ENCODE results near the gene UBE2H.
"Not testable (repeated sequence)": the region's sequence is repeated elsewhere in the genome, so short reads cannot be mapped to it uniquely, and the experiment has no call there.

UBE2H gene

GRCh38 chr7:129843978-129844840 lies 108.6 kb downstream of the UBE2H start:
- DNase-seq (ENCODE audit: low read depth in 2 of 2), result no peak

- DNase-seq (ENCODE audit: low read depth in 2 of 2), result no peak
These were observed 109.3 kb downstream of the UBE2H start for GRCh38 chr7:129843365-129843898.

DNA sequence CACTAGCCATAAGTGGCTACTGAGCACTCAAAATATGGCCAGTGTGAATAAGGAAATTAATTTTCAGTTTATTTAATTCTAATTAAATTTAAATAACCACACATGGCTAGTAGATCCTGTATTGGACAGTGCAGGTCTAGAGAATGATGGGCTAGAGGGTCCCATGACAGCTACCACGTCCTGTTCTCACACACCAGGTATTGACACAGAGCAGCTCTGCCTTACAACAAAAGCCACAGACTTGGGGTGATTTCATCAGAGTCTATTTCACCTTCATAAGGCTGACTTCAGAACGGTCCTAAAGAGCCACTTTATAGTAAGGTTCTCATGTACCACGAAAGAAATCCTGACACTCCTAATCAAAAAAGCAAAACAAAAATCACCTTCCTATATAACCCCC lies 111.3 kb downstream of the UBE2H start:
- no peak for DNase-seq (ENCODE audit: low read depth in 2 of 2)

DNA sequence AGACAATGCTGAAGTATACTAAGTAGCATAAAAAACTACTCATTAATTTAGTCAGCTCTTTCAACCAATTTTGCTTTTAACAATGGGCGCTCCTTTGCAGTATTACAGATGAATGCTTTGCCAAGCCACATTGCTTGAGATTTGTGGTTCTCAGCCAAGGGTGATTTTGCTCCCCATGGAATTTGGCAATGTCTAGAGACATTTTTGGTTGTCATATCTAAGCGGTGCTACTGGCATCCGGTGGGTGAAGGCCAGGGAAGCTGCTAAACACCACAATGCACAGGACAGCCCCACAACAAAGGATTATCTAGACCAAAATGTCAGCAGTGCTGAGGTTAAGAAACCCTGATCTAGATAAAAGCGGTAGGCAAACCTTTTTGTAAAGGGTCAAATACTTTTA lies 112.0 kb downstream of the UBE2H start:
- DNase-seq (ENCODE audit: low read depth in 2 of 2), result no peak

DNA sequence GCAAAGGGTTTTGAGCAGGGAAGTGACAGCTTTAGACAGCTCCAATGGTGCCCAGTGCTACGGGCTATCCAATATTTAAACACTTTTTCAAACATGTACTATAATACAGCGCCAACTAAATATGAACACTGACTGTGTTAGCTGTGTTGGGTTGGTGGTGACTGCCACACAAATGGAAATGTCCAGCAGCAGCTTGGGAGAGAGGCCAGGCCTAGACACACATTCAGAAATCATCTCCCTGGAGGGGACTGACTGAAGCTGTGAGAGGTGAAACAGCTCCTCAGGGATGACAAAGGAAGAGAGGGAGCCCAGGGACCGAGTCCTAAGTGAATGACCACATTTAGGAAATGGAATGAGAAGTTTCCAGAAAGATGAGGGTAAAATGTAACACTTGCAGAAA lies 115.8 kb downstream of the UBE2H start:
- DNase-seq (ENCODE audit: low read depth in 2 of 2), result no peak

DNA sequence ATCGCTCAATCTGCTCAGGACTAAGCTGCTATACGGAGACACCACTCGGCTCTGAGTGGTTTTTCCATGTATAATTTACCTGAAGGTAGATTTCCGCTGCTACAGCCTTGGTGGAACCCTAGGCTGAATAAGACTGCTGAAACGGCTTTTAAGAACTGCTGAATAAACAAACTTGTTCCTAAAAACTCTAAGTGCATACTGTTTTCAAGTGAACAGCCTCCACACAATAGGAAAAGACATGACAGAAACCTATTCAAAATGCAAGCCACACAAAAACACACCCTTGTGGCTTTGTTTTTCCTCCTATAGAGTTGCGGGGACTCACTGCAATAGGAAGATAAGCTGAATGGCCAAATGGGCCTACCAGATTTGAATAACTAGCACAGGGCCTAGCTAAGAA lies 117.2 kb downstream of the UBE2H start:
- DNase-seq (ENCODE audit: low read depth in 2 of 2), result no peak

- DNase-seq (ENCODE audit: low read depth in 2 of 2), result not testable (repeated sequence)
These were observed 119.4 kb downstream of the UBE2H start for GRCh38 chr7:129833353-129833752.

DNA sequence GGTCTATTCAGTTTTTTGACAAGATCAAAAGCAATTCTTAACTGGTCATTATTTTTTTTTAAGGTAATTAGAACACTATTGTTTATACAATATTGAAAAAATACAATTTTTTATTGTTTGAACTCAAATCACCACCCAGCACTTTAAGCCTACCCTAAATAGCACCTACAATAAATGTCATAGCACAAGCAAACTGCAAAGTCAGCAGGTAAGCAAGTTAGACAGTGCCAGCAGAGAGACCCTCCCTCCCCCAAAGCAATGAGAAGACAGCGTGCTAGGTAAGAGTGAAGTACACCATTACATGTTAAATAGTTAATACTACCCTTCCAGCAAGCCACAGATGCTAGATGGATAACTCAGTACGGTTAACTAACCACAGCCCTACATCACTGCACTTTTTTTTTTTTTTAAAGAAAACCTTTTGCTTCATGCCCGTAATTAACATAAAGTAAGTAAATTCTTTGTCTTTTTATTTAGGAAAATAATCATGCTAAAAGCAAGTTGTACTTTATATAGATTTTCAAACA lies 120.0 kb downstream of the UBE2H start:
- no peak for DNase-seq (ENCODE audit: low read depth in 2 of 2)

GRCh38 chr7:129832282-129832681 lies 120.5 kb downstream of the UBE2H start:
- no peak for DNase-seq (ENCODE audit: low read depth in 2 of 2)

GRCh38 chr7:129831424-129832058 lies 121.2 kb downstream of the UBE2H start:
- no peak for DNase-seq (ENCODE audit: low read depth in 2 of 2)

- DNase-seq (ENCODE audit: low read depth in 2 of 2), result no peak
These were observed 121.8 kb downstream of the UBE2H start for GRCh38 chr7:129830949-129831348.

GRCh38 chr7:129829737-129830631 lies 122.8 kb downstream of the UBE2H start:
- peak; percentile 21 to 26 for DNase-seq (ENCODE audit: low read depth in 2 of 2)

DNA sequence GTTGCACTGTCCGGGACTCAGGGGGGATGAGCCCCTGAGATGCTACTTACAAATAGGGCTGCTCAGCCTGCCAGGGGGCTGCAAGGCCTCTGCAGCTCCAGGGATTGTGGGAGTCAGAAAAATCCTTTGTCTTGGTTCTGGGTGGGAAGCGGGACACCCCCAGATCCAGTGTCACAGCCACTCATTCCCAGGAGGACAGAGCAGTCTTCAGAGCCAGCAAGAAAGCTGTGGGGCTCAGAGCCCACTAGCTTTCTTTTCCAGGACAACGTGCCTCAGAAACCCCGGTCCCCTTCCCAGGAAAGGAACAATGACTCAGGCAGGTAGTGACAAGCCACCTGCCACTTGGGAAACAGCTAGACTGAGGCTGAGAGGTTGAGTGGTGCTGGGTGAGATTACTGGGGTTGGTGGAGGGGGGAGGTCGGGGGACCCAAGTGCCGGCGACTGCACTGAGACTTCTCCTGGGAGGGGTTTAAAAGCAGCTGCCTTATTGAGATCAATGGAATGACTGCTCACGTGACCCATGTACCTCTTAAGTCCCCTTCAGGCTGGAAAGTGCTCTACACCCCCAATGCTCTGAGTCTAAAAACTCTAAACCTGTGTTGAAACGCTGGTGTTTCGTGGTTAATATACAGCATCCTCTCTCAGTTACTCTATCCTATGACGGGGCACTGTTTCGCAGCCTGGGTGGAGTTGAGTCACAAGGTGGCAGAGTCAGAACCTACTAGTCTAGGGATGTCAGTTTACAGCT lies 123.6 kb downstream of the UBE2H start:
- DNase-seq (ENCODE audit: low read depth in 2 of 2), result peak in 1 of 2 donors; percentile 46

DNA sequence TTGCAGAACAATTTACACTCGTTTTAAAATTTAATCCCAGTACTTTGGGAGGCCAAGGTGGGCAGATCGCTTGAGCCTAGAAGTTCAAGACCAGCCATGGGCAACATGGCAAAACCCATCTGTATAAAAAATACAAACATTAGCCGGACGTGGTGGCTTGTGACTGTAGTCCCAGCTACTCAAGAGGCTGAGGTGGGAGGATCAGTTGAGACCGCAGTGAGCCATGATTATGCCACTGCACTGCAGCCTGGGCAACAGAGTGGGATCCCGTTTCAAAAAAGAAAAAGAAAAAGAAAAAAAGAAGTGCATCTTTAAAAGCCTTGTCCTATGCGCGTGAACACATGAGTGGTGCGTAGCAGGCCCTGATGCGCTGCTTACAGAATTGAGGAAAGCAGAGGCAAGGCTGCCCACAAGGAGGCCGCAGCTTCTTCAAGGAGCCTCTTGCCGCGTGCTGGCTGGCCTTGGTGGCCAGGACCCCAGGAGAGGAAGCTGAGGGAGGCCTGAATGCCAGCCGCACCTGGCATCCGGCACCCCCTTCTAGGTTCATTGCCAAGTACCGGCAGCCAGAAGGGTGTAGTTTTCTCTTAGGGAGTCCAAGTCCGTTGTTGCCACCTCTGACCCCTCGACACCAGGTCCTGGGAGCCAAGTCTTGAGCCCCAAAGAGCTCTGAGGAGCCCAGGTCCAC lies 124.5 kb downstream of the UBE2H start:
- DNase-seq (ENCODE audit: low read depth in 2 of 2), result no peak

DNA sequence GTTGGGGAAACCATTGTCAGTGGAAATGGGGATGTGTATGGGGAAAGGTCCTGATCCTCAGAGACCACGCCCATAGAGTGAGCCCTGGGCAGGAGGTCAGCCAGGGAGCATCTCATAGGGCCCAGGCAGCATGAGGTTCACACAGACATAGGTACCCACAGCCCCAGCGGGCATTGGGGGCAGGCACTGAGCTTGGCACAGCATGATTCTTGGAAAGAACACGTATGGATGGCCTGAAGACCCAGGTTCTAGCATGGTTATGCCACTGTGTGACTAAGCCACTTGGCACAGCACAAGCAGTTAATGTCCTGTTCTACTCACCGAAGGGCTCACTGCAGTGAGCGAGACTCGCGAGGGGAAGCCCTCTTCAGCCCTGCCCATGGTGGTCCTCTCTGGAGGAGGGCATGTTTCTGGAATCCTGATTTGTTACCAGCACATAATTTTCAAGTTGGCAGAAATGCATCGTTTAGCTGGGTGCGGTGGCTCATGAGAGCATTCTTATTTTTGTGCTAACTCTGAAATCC lies 125.2 kb downstream of the UBE2H start:
- DNase-seq (ENCODE audit: low read depth in 2 of 2), result no peak

- not testable (repeated sequence) for DNase-seq (ENCODE audit: low read depth in 2 of 2)
These were observed 125.9 kb downstream of the UBE2H start for GRCh38 chr7:129826895-129827294.

GRCh38 chr7:129825209-129825970 lies 127.4 kb downstream of the UBE2H start:
- peak; percentile 76 to 83 for DNase-seq (ENCODE audit: low read depth in 2 of 2)

- DNase-seq (ENCODE audit: low read depth in 2 of 2), result peak in 1 of 2 donors; percentile 23
These were observed 128.2 kb downstream of the UBE2H start for GRCh38 chr7:129824291-129825208.
